Sigmoid colon (tissue), 4 donors: ENCODE results near the gene HMCN1.

Experiments used
- EP300 ChIP-seq, 4 donors: sonication (generic); formaldehyde crosslinking; IDR thresholded peaks; one replicate each; pipeline ENCODE4 v1.6.1; 2017; ENCODE audit warnings: antibody characterized with exemption in 4 of 4
- TF ChIP-seq, protein P1 (sequence below), 4 experiments: fragments of 450-650 bp in 3 of 4; fragments of 200-600 bp in 1 of 4; IDR thresholded peaks; one replicate each; pipeline ENCODE4 v1.5.1; 2016 to 2019; ENCODE audit warnings: antibody characterized with exemption in 4 of 4, mild to moderate bottlenecking in 3 of 4, moderate library complexity in 2 of 4

DNA sequence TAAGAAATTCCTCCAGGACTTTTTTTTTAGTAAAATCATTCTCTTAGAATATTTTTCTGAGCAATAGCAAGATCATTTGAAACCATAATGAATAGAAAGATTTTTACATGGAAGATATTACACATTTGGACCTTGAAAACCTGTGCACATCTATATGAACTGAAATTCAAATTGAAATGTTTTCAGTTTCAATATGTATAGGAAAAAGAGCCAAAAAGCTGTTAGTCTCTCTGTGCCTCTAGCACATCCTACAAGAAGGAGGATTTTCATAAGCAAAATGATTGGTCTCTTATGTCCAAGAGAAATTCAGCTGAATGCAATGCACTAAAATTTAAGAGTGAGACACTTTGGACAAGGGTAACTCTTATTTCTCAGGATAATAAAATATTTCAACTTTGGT is 8.2 kb downstream of the HMCN1 start:
- TF ChIP-seq, protein P1, sequence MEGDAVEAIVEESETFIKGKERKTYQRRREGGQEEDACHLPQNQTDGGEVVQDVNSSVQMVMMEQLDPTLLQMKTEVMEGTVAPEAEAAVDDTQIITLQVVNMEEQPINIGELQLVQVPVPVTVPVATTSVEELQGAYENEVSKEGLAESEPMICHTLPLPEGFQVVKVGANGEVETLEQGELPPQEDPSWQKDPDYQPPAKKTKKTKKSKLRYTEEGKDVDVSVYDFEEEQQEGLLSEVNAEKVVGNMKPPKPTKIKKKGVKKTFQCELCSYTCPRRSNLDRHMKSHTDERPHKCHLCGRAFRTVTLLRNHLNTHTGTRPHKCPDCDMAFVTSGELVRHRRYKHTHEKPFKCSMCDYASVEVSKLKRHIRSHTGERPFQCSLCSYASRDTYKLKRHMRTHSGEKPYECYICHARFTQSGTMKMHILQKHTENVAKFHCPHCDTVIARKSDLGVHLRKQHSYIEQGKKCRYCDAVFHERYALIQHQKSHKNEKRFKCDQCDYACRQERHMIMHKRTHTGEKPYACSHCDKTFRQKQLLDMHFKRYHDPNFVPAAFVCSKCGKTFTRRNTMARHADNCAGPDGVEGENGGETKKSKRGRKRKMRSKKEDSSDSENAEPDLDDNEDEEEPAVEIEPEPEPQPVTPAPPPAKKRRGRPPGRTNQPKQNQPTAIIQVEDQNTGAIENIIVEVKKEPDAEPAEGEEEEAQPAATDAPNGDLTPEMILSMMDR (IDR thresholded peaks at IDR 0.05): no peak
- TF ChIP-seq EP300 (IDR thresholded peaks at IDR 0.05): no peak
